Bronchial epithelial cell (primary cell): ENCODE measurements around the gene BEGAIN. TPM values are rescaled to one million over a fixed set of nuclear protein-coding genes. Genes with fewer than 3 reads are reported as not detected.
A peak's percentile ranks its signal among the peaks of the same experiment; 100 is the strongest.

Experiments
- DNase-seq: peaks from one replicate; pipeline ENCODE4 v3.0.0-alpha.2; 2010; ENCODE audit warnings: low read depth
- FAIRE-seq: peaks from 2 replicates; lab custom pipeline; 2011; peaks lifted over from hg19 to GRCh38; lab: Jason Lieb, UNC
- H3K27me3 ChIP-seq: 2 replicates; pipeline ENCODE4 v1.5.1; 2011; ENCODE audit warnings: low read length; ENCODE audit not compliant: control insufficient read depth, insufficient read depth
- H3K36me3 ChIP-seq: 2 replicates; pipeline ENCODE4 v1.5.1; 2011; ENCODE audit warnings: low read length; ENCODE audit not compliant: control insufficient read depth, insufficient read depth
- H3K4me3 ChIP-seq: 2 replicates; pipeline ENCODE4 v1.5.1; 2011; ENCODE audit warnings: mild to moderate bottlenecking, low read depth, low read length, control low read depth
- CTCF ChIP-seq: IDR thresholded peaks from 2 replicates; pipeline ENCODE4 v1.5.1; 2011; ENCODE audit warnings: mild to moderate bottlenecking, moderate library complexity, low read length, control low read depth, inconsistent platforms; ENCODE audit not compliant: insufficient read depth, severe bottlenecking
- total RNA-seq: library from RNA; depleted of rRNA; stranded (reverse); fragments of >200 nt; gene quantifications from 2 replicates; pipeline ENCODE4 v1.2.1, GENCODE V29; 2014

Gene BEGAIN
- total RNA-seq, 1 donor from 2014 or later: 1.1 TPM

- no peak overlapping the region for H3K4me3 ChIP-seq
- no peak for DNase-seq
- H3K27me3 ChIP-seq: no peaks in the 10 kb centered on the region
- FAIRE-seq: peak; percentile 79
- no peaks in the 10 kb centered on the region for H3K36me3 ChIP-seq
- no peak for TF ChIP-seq CTCF
Measured at GRCh38 chr14:100532906-100533655, 54.1 kb downstream of the BEGAIN start.

- no peak for FAIRE-seq
- no peak overlapping the region for H3K4me3 ChIP-seq
- no peak for TF ChIP-seq CTCF
- DNase-seq: peak; percentile 30
- H3K27me3 ChIP-seq: no peaks in the 10 kb centered on the region
- H3K36me3 ChIP-seq: no peaks in the 10 kb centered on the region
Measured at GRCh38 chr14:100532154-100532861, 54.9 kb downstream of the BEGAIN start.

- DNase-seq (no peak), FAIRE-seq (no peak)
Measured at GRCh38 chr14:100531152-100532121, 55.8 kb downstream of the BEGAIN start.

GRCh38 chr14:100530270-100531072 lies 56.7 kb downstream of the BEGAIN start:
- DNase-seq (no peak), FAIRE-seq (no peak)
- no peak for TF ChIP-seq CTCF
- Histone ChIP-seq H3K36me3 (peaks cover 2% of the 10 kb centered on the region), H3K27me3 (no peaks in the 10 kb centered on the region), H3K4me3 (no peak overlapping the region)

More at GRCh38 chr14:100531152-100532121, 55.8 kb downstream of the BEGAIN start:
- Histone ChIP-seq H3K36me3 (peaks cover 2% of the 10 kb centered on the region), H3K4me3 (no peak overlapping the region), H3K27me3 (no peaks in the 10 kb centered on the region)
- TF ChIP-seq CTCF: no peak

GRCh38 chr14:100529561-100530031 lies 57.6 kb downstream of the BEGAIN start:
- Histone ChIP-seq H3K4me3 (no peak overlapping the region), H3K36me3 (peaks cover 2% of the 10 kb centered on the region), H3K27me3 (no peaks in the 10 kb centered on the region)
- FAIRE-seq: no peak
- no peak for DNase-seq
- TF ChIP-seq CTCF: no peak
